PC-9 (cell line): ENCODE results near the gene MICAL2. TPM values are rescaled to one million over a fixed set of nuclear protein-coding genes. Genes with fewer than 3 reads are reported as not detected.

Experiments used
- BruUV-seq: library from RNA; stranded (reverse); fragments of 400-500 nt; replicated peaks from 2 replicates; lab custom pipeline; 2021; lab: Mats Ljungman, UMichigan
- CTCF ChIA-PET: fragments of 300-600 bp; sonication (Branson Sonifier 250); formaldehyde crosslinking; loops from one replicate; lab custom pipeline; 2022; ENCODE audit warnings: antibody characterized with exemption; lab: Charles Lee
- POLR2A ChIA-PET: fragments of 300-600 bp; sonication (Branson Sonifier 250); formaldehyde crosslinking; loops from one replicate; lab custom pipeline; 2022; ENCODE audit warnings: antibody characterized with exemption; ENCODE audit not compliant: unreplicated experiment; lab: Charles Lee
- DNase-seq, 2 experiments: peaks; one replicate each; pipeline versions ENCODE4 v3.0.0 to v3.0.0-alpha.2; 2015 to 2022; ENCODE audit warnings: mixed read lengths in 1 of 2
- H2AFZ ChIP-seq: fragments of 200-600 bp; sonication (generic); 2 replicates; pipeline ENCODE4 v1.8.1; 2017; ENCODE audit warnings: antibody characterized with exemption
- H3F3A ChIP-seq: fragments of 200-600 bp; sonication (generic); 2 replicates; pipeline ENCODE4 v1.8.1; 2017; ENCODE audit warnings: antibody characterized with exemption, mild to moderate bottlenecking, low read depth; ENCODE audit not compliant: insufficient read depth
- H3K27ac ChIP-seq: fragments of 200-600 bp; sonication (generic); 2 replicates; pipeline ENCODE4 v1.6.1; 2016; ENCODE audit warnings: mixed run types
- H3K27me3 ChIP-seq: fragments of 200-600 bp; sonication (generic); 2 replicates; pipeline ENCODE4 v1.6.1; 2016; ENCODE audit warnings: low read depth, mixed run types; ENCODE audit not compliant: insufficient read depth
- H3K36me3 ChIP-seq: fragments of 200-600 bp; sonication (generic); 2 replicates; pipeline ENCODE4 v1.6.1; 2016; ENCODE audit warnings: low read depth, mixed run types
- H3K4me1 ChIP-seq: fragments of 200-600 bp; sonication (generic); replicated peaks from 2 replicates; pipeline ENCODE4 v1.6.1; 2016; ENCODE audit warnings: mixed run types; ENCODE audit not compliant: insufficient read depth
- H3K4me2 ChIP-seq: fragments of 200-600 bp; sonication (generic); 2 replicates; pipeline ENCODE4 v1.6.1; 2017; ENCODE audit warnings: mixed run types
- H3K4me3 ChIP-seq: fragments of 200-600 bp; sonication (generic); 2 replicates; pipeline ENCODE4 v1.6.1; 2016; ENCODE audit warnings: mixed run types
- H3K79me2 ChIP-seq: fragments of 200-600 bp; sonication (generic); 2 replicates; pipeline ENCODE4 v1.6.1; 2017; ENCODE audit warnings: low read depth, mixed run types
- H3K9me2 ChIP-seq: fragments of 200-600 bp; sonication (generic); 2 replicates; pipeline ENCODE4 v1.8.1; 2017; ENCODE audit warnings: mild to moderate bottlenecking; ENCODE audit not compliant: insufficient read depth
- H3K9me3 ChIP-seq: fragments of 200-600 bp; sonication (generic); 2 replicates; pipeline ENCODE4 v1.8.1; 2016; ENCODE audit warnings: low read depth; ENCODE audit not compliant: insufficient read depth
- H4K20me1 ChIP-seq: fragments of 200-600 bp; sonication (generic); 2 replicates; pipeline ENCODE4 v1.8.1; 2017; ENCODE audit not compliant: insufficient read depth
- EZH2 ChIP-seq: fragments of 200-600 bp; sonication (generic); IDR thresholded peaks from 2 replicates; pipeline ENCODE4 v1.8.0; 2017; ENCODE audit warnings: antibody characterized with exemption, low read depth
- intact Hi-C: fragments of 100-400 bp; cut with micrococcal nuclease; formaldehyde crosslinking; loops from one replicate; pipeline ENCODE4 v1.10.0; 2022; ENCODE audit not compliant: unreplicated experiment
- total RNA-seq: library from RNA; stranded (reverse); gene quantifications from 2 replicates; pipeline ENCODE4 v1.2.3, GENCODE V29; 2021
- TF ChIP-seq, protein P1 (sequence below): fragments of 200-600 bp; sonication (generic); conservative IDR thresholded peaks from 2 replicates; pipeline ENCODE4 v1.6.1; 2017; ENCODE audit warnings: mixed run types, antibody characterized with exemption, mild to moderate bottlenecking, moderate library complexity

The MICAL2 gene
- total RNA-seq, 1 experiment from 2014 or later, result 32.4 TPM

DNA sequence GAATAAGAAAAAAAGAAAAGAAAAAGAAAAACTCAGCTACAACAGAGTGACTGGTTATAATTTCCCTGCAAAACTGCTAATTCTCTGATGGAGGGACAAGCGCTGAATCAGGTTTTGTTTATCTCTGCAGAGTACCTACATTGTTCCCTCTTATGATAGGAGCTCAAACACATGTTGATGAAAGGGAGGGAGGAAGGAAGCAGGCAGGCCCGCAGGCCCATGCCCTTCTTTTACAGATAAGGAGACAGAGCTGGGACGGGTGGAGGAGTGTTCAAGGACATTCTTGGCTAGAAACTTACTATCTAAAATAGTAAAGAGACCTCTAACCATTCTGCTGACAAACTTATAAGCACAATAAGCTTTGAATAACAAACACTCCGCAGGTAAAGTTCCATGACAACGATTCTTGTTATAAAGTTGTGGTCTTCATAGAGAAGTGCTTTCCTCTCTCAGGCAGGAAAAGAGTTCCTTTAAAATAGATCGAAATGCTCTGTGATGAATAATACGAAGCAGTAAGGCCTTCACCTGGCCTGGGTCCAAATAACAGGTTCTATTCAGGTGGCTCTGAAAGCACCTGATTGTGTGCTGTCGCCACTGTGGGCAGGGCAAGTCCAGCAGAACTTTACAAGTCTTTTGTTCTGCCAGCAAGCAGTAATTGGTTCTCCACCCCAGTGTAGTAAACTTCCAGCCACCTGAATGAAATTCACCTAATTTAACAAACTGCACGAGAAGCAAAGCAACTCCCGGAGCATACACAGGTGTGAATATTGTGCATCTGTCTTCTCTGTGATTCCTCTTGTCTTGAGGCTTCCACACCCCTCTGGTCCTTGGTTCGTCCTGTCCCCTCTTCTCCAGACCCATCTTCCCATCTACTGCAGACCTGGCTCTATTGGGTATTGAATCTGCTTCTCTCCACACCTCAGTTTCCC lies 15.3 kb upstream of the MICAL2 start:
- no peaks in the 10 kb centered on the region for H3K9me3 ChIP-seq
- H3K9me2 ChIP-seq, result no peaks in the 10 kb centered on the region
- CTCF ChIA-PET, result no interaction called here
- H3K27me3 ChIP-seq, result no peaks in the 10 kb centered on the region
- intact Hi-C loops, result loop anchor here (5.0 kb wide), 2 partner anchors 48 to 127 kb away; no protein-coding TSS in a partner anchor
- DNase-seq, result no peak
- H2AFZ ChIP-seq, result no peak overlapping the region
- peaks cover 26% of the 10 kb centered on the region for H3K4me1 ChIP-seq
- no TSS peak for BruUV-seq
- H3F3A ChIP-seq, result peaks cover 21% of the 10 kb centered on the region
- H4K20me1 ChIP-seq, result no peaks in the 10 kb centered on the region
- H3K27ac ChIP-seq, result no peak overlapping the region
- H3K4me2 ChIP-seq, result no peak overlapping the region
- no peak for TF ChIP-seq EZH2
- TF ChIP-seq, protein P1, sequence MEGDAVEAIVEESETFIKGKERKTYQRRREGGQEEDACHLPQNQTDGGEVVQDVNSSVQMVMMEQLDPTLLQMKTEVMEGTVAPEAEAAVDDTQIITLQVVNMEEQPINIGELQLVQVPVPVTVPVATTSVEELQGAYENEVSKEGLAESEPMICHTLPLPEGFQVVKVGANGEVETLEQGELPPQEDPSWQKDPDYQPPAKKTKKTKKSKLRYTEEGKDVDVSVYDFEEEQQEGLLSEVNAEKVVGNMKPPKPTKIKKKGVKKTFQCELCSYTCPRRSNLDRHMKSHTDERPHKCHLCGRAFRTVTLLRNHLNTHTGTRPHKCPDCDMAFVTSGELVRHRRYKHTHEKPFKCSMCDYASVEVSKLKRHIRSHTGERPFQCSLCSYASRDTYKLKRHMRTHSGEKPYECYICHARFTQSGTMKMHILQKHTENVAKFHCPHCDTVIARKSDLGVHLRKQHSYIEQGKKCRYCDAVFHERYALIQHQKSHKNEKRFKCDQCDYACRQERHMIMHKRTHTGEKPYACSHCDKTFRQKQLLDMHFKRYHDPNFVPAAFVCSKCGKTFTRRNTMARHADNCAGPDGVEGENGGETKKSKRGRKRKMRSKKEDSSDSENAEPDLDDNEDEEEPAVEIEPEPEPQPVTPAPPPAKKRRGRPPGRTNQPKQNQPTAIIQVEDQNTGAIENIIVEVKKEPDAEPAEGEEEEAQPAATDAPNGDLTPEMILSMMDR, result no peak
- H3K4me3 ChIP-seq, result no peak overlapping the region
- no peaks in the 10 kb centered on the region for H3K79me2 ChIP-seq
- POLR2A ChIA-PET, result no interaction called here
- no peaks in the 10 kb centered on the region for H3K36me3 ChIP-seq

GRCh38 chr11:12097219-12097618 lies 13.2 kb upstream of the MICAL2 start:
- Histone ChIP-seq H3K36me3 (no peaks in the 10 kb centered on the region), H3F3A (peaks cover 2% of the 10 kb centered on the region; the same call in 1 of the 2 replicates), H3K4me1 (peaks cover 9% of the 10 kb centered on the region), H3K27me3 (no peaks in the 10 kb centered on the region), H3K9me3 (no peaks in the 10 kb centered on the region), H3K79me2 (no peaks in the 10 kb centered on the region), H3K27ac (no peak overlapping the region), H3K9me2 (no peaks in the 10 kb centered on the region), H3K4me3 (no peak overlapping the region), H2AFZ (no peak overlapping the region), H3K4me2 (no peak overlapping the region), H4K20me1 (no peaks in the 10 kb centered on the region)
- ChIA-PET CTCF (no interaction called here), POLR2A (no interaction called here)
- TF ChIP-seq, protein P1, result no peak
- TF ChIP-seq EZH2, result no peak
- no TSS peak for BruUV-seq
- intact Hi-C loops, result no loop called here
- DNase-seq, result no peak

- POLR2A ChIA-PET, result no interaction called here
- H3K79me2 ChIP-seq, result no peaks in the 10 kb centered on the region
- no peaks in the 10 kb centered on the region for H3K9me3 ChIP-seq
- no peak for DNase-seq
- intact Hi-C loops, result no loop called here
- CTCF ChIA-PET, result no interaction called here
- H3K9me2 ChIP-seq, result no peaks in the 10 kb centered on the region
- no peaks in the 10 kb centered on the region for H3K27me3 ChIP-seq
- no TSS peak for BruUV-seq
- no peaks in the 10 kb centered on the region for H3F3A ChIP-seq
- no peak overlapping the region for H3K4me3 ChIP-seq
- H4K20me1 ChIP-seq, result no peaks in the 10 kb centered on the region
- no peak for TF ChIP-seq EZH2
- TF ChIP-seq, protein P1, result no peak
- H3K27ac ChIP-seq, result no peak overlapping the region
- H3K4me2 ChIP-seq, result no peak overlapping the region
- no peak overlapping the region for H2AFZ ChIP-seq
- H3K36me3 ChIP-seq, result no peaks in the 10 kb centered on the region
- H3K4me1 ChIP-seq, result peaks cover 8% of the 10 kb centered on the region; the same call in 1 of the 2 replicates
These were observed 11.8 kb upstream of the MICAL2 start for GRCh38 chr11:12098601-12099000.
